Naive thymus-derived CD8-positive, alpha-beta T cell (primary cell): ENCODE data around the gene ZNF385D. TPM values are rescaled to one million over a fixed set of nuclear protein-coding genes. Genes with fewer than 3 reads are reported as not detected.
"Not testable (repeated sequence)": the region's sequence is repeated elsewhere in the genome, so short reads cannot be mapped to it uniquely, and the experiment has no call there.

Source experiments
- ATAC-seq, 2 donors: fragments of 150-1000 bp; cut with Tn5 transposase in 1 of 2; sonication (Bioruptor Pico), chemical (Tn5 transposase) in 1 of 2; 1 replicate in 1 of 2; 2 replicates in 1 of 2; pipeline ENCODE4 v1.10.0; 2021; ENCODE audit warnings: mild to moderate bottlenecking in 2 of 2, moderate library complexity in 2 of 2
- POLR2A ChIA-PET: fragments of 350-600 bp; sonication (Branson Sonifier 250); formaldehyde crosslinking; loops from one replicate; lab custom pipeline; 2021; ENCODE audit warnings: antibody characterized with exemption; lab: Charles Lee
- DNase-seq, 10 donors: peaks; one replicate each; pipeline versions ENCODE4 v3.0.0 to v3.0.0-alpha.2; 2020 to 2022
- H3K27ac Mint-ChIP-seq, 10 donors: one replicate each; pipeline ENCODE4 v1.8.0; 2020 to 2022; ENCODE audit warnings: mild to moderate bottlenecking in 10 of 10, mixed read lengths in 10 of 10, moderate library complexity in 4 of 10, inconsistent platforms in 1 of 10
- H3K27me3 Mint-ChIP-seq, 5 donors: one replicate each; pipeline ENCODE4 v1.8.0; 2021 to 2022; ENCODE audit warnings: mixed read lengths in 5 of 5
- H3K36me3 Mint-ChIP-seq, 3 donors: one replicate each; pipeline ENCODE4 v1.8.0; 2020 to 2022; ENCODE audit warnings: mixed read lengths in 3 of 3, mild to moderate bottlenecking in 2 of 3, inconsistent platforms in 1 of 3
- H3K4me1 Mint-ChIP-seq, 4 donors: one replicate each; pipeline ENCODE4 v1.8.0; 2021 to 2022; ENCODE audit warnings: mixed read lengths in 4 of 4
- H3K4me3 Mint-ChIP-seq, 10 donors: one replicate each; pipeline ENCODE4 v1.8.0; 2020 to 2022; ENCODE audit warnings: mild to moderate bottlenecking in 10 of 10, mixed read lengths in 10 of 10, moderate library complexity in 6 of 10, inconsistent platforms in 1 of 10
- H3K9me3 Mint-ChIP-seq, 9 donors: one replicate each; pipeline ENCODE4 v1.8.0; 2020 to 2022; ENCODE audit warnings: mixed read lengths in 9 of 9, mild to moderate bottlenecking in 3 of 9, inconsistent platforms in 1 of 9, moderate library complexity in 1 of 9
- polyA plus RNA-seq, 3 donors: library from polyadenylated mRNA; unstranded; fragments of 300-500 nt; fragmentation: Illumina TruSeq; gene quantifications; one replicate each; pipeline ENCODE4 v1.2.3, GENCODE V29; 2021
- total RNA-seq, 8 experiments: library from RNA in 2 of 8; stranded (reverse) in 2 of 8; gene quantifications; one replicate each; pipeline ENCODE4 v1.2.3 and lab custom pipeline; 2021 to 2026

ZNF385D gene
- total and polyA plus RNA-seq, 5 experiments from 2014 or later, result not detected

DNA sequence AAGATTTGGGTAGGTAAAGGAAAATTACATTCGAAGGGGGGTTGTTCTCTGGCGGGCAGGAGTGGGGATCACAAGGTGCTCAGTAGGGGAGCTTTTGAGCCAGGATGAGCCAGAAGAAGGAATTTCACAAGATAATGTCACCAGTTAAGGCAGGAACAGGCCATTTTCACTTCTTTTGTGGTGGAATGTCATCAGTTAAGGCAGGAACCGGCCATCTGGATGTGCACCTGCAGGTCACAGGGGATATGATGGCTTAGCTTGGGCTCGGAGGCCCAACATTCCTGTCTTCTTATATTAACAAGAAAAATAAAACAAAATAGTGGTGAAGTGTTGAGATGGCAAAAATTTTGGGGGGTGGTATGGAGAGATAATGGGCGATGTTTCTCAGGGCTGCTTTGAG is 373.0 kb downstream of the ZNF385D start:
- H3K27ac Mint-ChIP-seq, H3K36me3 Mint-ChIP-seq, DNase-seq, H3K4me1 Mint-ChIP-seq, ATAC-seq, H3K27me3 Mint-ChIP-seq, H3K9me3 Mint-ChIP-seq, H3K4me3 Mint-ChIP-seq, POLR2A ChIA-PET: not testable (repeated sequence)

DNA sequence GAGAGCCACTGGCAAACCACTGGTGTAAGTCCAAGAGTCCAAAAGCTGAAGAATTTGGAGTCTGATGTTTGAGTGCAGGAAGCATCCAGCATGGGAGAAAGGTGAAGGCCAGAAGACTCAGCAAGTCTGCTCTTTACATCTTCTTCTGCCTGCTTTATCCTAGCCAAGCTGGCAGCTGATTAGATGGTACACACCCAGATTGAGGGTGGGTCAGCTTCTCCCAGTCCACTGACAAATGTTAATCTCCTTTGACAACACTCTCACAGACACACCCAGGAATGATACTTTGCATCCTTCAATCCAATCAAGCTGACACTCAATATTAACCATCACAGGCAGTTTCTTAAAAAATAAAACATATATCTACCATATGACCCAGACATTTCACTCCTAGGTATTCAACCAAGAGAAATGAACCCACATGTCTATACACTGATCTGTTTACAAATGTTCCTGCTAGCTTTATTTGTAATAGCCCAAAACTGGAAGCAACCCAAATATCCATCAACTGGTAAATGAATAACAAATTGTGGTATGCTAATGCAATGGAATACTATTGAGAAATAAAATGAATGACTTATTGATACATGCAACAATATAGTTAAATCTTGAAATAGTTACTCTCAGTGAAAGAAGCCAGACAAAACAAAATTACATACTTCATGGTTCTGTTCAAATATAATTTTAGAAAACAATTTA is 373.8 kb downstream of the ZNF385D start:
- DNase-seq (no peak), ATAC-seq (no peak)
- Mint-ChIP-seq H3K27me3 (no peaks in the 10 kb centered on the region), H3K9me3 (peaks cover 0 to 9% (median 1%) of the 10 kb centered on the region in 9 donors), H3K36me3 (no peaks in the 10 kb centered on the region), H3K4me3 (no peak overlapping the region), H3K27ac (no peak overlapping the region), H3K4me1 (no peaks in the 10 kb centered on the region)
- POLR2A ChIA-PET, result no interaction called here

DNA sequence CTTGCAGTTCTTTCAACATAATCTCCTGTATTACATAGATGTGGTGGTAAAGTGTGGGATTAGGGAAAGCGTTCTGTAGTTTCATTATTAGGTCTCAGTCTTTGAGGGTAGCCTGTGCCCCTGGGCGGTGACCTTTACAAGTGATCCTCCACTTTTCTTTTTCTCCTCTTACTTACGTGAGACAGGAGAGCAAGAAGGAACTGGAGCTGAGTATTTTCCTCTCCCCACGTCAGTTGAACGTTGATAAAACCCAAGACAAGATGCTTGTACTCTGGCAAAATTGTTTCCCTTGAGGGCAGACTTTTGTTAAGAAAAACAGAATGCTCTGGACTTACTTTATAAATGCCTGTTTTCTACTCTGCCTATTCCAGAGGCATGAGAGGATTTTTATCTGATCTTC is 378.7 kb downstream of the ZNF385D start:
- POLR2A ChIA-PET, result no interaction called here

More for the DNA sequence above, 378.7 kb downstream of the ZNF385D start:
- Mint-ChIP-seq H3K4me1 (no peaks in the 10 kb centered on the region), H3K27me3 (no peaks in the 10 kb centered on the region), H3K4me3 (no peak overlapping the region), H3K36me3 (no peaks in the 10 kb centered on the region), H3K27ac (no peak overlapping the region), H3K9me3 (peaks cover 0 to 12% (median 1%) of the 10 kb centered on the region in 9 donors)
- DNase-seq, result no peak
- ATAC-seq, result no peak
